HEK293 (cell line): Measurements from ENCODE around the gene SENP2.

Source experiments
- CTCF ChIP-seq: fragments of 450-650 bp; formaldehyde crosslinking; IDR thresholded peaks from 2 replicates; pipeline ENCODE4 v1.5.1; 2016; ENCODE audit warnings: missing biosample characterization, missing genetic modification characterization
- FEZF1 ChIP-seq: fragments of 450-650 bp; formaldehyde crosslinking; IDR thresholded peaks from 2 replicates; pipeline ENCODE4 v1.5.1; 2016; ENCODE audit warnings: missing biosample characterization, missing genetic modification characterization
- PRDM10 ChIP-seq: fragments of 450-650 bp; formaldehyde crosslinking; IDR thresholded peaks from 2 replicates; pipeline ENCODE4 v1.5.1; 2016; ENCODE audit warnings: missing biosample characterization, missing genetic modification characterization
- TCF7L2 ChIP-seq: IDR thresholded peaks from 2 replicates; pipeline ENCODE4 v1.6.1; 2011; ENCODE audit warnings: low read depth, mild to moderate bottlenecking, inconsistent platforms, low read length, moderate library complexity, borderline replicate concordance
- ZBTB49 ChIP-seq: fragments of 450-650 bp; formaldehyde crosslinking; IDR thresholded peaks from 2 replicates; pipeline ENCODE4 v1.5.1; 2016; ENCODE audit warnings: missing biosample characterization, missing genetic modification characterization, low read depth
- ZNF138 ChIP-seq: fragments of 450-650 bp; formaldehyde crosslinking; IDR thresholded peaks from 2 replicates; pipeline ENCODE4 v1.5.1; 2016; ENCODE audit warnings: missing biosample characterization, missing genetic modification characterization, borderline replicate concordance
- ZNF140 ChIP-seq: fragments of 450-650 bp; formaldehyde crosslinking; IDR thresholded peaks from 2 replicates; pipeline ENCODE4 v1.5.1; 2016; ENCODE audit warnings: missing biosample characterization, missing genetic modification characterization
- ZNF423 ChIP-seq: fragments of 450-650 bp; formaldehyde crosslinking; IDR thresholded peaks from 2 replicates; pipeline ENCODE4 v1.5.1; 2016; ENCODE audit warnings: missing biosample characterization, missing genetic modification characterization
- ZNF660 ChIP-seq: fragments of 450-650 bp; IDR thresholded peaks from 2 replicates; pipeline ENCODE4 v1.5.1; 2018; ENCODE audit warnings: missing biosample characterization, mild to moderate bottlenecking, missing genetic modification characterization
- ZSCAN23 ChIP-seq: fragments of 450-650 bp; formaldehyde crosslinking; IDR thresholded peaks from 2 replicates; pipeline ENCODE4 v1.5.1; 2016; ENCODE audit warnings: missing biosample characterization, missing genetic modification characterization
- TF ChIP-seq, protein P1 (sequence below): fragments of 450-650 bp; IDR thresholded peaks from 2 replicates; pipeline ENCODE4 v1.5.1; 2018; ENCODE audit warnings: missing biosample characterization, missing genetic modification characterization

DNA sequence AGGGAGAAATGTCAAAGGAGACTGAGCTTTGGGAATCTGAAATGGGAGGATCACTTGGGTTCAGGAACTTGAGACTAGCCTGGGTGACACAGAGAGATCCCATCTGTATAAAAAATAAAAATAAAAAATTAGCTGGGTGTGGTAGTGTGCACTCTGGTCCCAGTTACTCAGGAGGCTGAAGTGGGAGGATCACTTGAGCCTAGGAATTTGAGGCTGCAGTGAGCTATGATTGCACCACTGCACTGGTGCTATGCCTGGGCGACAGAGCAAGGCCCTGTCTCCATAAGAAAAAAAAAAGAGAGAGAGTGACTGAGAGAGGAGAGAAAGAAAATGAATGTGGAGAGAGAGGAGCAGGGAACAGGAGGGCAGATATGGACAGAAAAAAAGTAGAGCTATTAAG, 72.8 kb downstream of the SENP2 start:
- TF ChIP-seq ZSCAN23 (tag by site-specific recombination) (no peak), CTCF (tag by site-specific recombination) (no peak), ZNF660 (tag by site-specific recombination) (no peak), ZNF138 (tag by site-specific recombination) (no peak), ZBTB49 (no peak), TCF7L2 (no peak), ZNF423 (tag by site-specific recombination) (no peak), FEZF1 (tag by site-specific recombination) (no peak), ZNF140 (tag by site-specific recombination) (no peak), PRDM10 (tag by site-specific recombination) (no peak)
- TF ChIP-seq, protein P1, sequence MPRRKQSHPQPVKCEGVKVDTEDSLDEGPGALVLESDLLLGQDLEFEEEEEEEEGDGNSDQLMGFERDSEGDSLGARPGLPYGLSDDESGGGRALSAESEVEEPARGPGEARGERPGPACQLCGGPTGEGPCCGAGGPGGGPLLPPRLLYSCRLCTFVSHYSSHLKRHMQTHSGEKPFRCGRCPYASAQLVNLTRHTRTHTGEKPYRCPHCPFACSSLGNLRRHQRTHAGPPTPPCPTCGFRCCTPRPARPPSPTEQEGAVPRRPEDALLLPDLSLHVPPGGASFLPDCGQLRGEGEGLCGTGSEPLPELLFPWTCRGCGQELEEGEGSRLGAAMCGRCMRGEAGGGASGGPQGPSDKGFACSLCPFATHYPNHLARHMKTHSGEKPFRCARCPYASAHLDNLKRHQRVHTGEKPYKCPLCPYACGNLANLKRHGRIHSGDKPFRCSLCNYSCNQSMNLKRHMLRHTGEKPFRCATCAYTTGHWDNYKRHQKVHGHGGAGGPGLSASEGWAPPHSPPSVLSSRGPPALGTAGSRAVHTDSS (tag by site-specific recombination): no peak
